22Rv1 (cell line): ENCODE data around the gene C1orf87.

Experiments
- H3K27ac ChIP-seq: fragments of 450-650 bp; 2 replicates; pipeline ENCODE4 v1.5.1; 2017
- ZFX ChIP-seq: fragments of 450-650 bp; IDR thresholded peaks from 2 replicates; pipeline ENCODE4 v1.6.1; 2017; ENCODE audit warnings: antibody characterized with exemption, borderline replicate concordance
- TF ChIP-seq, protein P1 (sequence below): fragments of 450-650 bp; IDR thresholded peaks from 2 replicates; pipeline ENCODE4 v1.5.1; 2017; ENCODE audit warnings: mild to moderate bottlenecking

The C1orf87 gene

GRCh38 chr1:60108196-60108595 is 34.6 kb upstream of the C1orf87 start:
- TF ChIP-seq, protein P1, sequence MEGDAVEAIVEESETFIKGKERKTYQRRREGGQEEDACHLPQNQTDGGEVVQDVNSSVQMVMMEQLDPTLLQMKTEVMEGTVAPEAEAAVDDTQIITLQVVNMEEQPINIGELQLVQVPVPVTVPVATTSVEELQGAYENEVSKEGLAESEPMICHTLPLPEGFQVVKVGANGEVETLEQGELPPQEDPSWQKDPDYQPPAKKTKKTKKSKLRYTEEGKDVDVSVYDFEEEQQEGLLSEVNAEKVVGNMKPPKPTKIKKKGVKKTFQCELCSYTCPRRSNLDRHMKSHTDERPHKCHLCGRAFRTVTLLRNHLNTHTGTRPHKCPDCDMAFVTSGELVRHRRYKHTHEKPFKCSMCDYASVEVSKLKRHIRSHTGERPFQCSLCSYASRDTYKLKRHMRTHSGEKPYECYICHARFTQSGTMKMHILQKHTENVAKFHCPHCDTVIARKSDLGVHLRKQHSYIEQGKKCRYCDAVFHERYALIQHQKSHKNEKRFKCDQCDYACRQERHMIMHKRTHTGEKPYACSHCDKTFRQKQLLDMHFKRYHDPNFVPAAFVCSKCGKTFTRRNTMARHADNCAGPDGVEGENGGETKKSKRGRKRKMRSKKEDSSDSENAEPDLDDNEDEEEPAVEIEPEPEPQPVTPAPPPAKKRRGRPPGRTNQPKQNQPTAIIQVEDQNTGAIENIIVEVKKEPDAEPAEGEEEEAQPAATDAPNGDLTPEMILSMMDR, result no peak
- TF ChIP-seq ZFX, result no peak
- H3K27ac ChIP-seq, result no peak overlapping the region

GRCh38 chr1:60103186-60103585 is 29.6 kb upstream of the C1orf87 start:
- no peak overlapping the region for H3K27ac ChIP-seq
- TF ChIP-seq, protein P1, result no peak
- TF ChIP-seq ZFX, result no peak

DNA sequence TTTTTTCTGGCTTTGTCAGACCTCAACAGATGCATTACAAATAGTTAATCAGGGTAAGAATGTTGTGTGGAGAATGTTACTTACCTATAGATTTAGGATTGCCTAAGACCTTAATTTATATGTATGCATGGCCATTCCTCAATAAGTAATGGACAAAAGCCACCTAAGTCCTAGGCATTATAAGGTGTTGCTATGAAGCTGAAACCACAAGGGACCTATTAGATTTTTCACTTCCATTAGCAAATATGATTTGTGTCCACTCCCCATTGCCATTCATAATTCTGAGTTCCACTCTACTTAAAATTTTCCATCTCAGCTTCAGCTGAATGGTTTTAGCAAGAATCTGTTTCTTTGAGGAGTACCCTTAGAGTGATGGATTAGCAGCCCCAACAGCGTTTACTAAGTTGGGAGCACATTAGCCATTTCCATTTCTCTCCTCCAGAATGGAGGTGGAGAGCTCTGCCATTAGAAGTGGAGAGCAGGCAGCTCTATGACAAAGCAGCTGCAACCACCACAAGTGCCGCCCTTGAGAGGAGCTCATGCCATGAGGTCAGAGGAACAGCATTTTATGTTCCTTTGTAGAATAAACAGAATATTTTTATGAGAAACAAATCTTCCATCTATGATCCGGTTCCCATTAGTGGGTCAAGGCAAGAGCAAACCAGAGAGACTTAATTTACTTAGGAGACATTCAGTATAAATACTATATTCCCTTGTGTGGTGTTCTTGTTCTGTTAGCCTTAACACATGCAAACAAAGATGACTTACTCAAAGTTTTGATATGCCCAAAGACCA is 28.9 kb upstream of the C1orf87 start:
- TF ChIP-seq, protein P1, result no peak
- no peak for TF ChIP-seq ZFX
- no peak overlapping the region for H3K27ac ChIP-seq

GRCh38 chr1:60101516-60101915 is 27.9 kb upstream of the C1orf87 start:
- no peak overlapping the region for H3K27ac ChIP-seq
- TF ChIP-seq, protein P1, result no peak
- no peak for TF ChIP-seq ZFX

- TF ChIP-seq, protein P1, result no peak
- no peak for TF ChIP-seq ZFX
- no peak overlapping the region for H3K27ac ChIP-seq
Measured at GRCh38 chr1:60091195-60091715, 17.7 kb upstream of the C1orf87 start.

DNA sequence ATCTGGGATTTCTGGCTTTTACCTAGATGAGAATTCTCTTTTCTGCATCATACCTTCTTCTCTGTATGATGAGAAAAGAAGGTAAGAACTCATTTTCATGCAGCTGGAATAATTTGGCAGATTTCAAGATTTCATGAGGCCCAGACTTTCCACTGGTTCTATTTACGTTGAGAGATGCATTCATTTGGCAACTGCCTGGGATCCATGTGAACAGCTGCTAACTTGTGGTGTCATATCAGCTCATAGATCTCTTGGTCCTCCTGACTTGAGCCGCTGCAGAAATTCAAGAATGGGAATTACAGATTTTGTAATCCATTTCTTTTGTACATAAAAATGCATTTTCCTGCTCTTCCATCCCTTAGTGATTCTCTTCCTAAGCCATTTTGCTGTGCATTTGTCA is 17.1 kb upstream of the C1orf87 start:
- TF ChIP-seq, protein P1, result no peak
- TF ChIP-seq ZFX, result no peak
- no peak overlapping the region for H3K27ac ChIP-seq

DNA sequence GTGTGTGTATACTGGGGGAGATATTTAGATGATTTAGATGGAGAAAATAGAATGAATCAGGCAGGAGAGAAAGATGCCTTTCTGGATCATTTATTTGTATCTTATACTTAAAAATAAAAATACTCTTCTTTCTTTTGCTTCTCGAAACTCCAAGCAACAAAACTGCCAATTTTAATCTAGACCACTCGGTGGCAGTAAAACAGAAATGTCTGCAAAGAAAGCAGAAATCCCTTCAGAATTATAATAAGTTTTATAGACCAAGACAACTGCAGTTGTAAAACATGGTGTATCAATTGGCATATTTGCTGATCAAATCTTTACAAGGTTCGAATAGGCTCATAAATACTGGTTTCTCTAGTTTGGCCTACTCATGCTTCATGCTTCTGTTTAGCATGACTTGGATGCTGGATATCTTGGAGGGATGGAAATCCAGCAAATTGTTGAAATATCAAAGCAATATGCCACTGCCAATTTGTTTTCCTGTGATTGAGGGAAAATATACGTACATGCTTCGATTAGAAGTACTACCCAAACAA is 15.1 kb upstream of the C1orf87 start:
- H3K27ac ChIP-seq, result no peak overlapping the region
- TF ChIP-seq, protein P1, result peak; percentile 64
- TF ChIP-seq ZFX, result no peak
